HepG2 (cell line): ENCODE data around the gene PRSS36. TPM values are rescaled to one million over a fixed set of nuclear protein-coding genes. Genes with fewer than 3 reads are reported as not detected.

Experiments
- ARHGAP35 ChIP-seq: sonication (generic); formaldehyde crosslinking; IDR thresholded peaks from 2 replicates; pipeline ENCODE4 v1.9.0; 2022; ENCODE audit warnings: mild to moderate bottlenecking, inconsistent platforms, moderate library complexity, missing genetic modification reagents, borderline replicate concordance
- ATM ChIP-seq: fragments of 450-650 bp; IDR thresholded peaks from 2 replicates; pipeline ENCODE4 v1.7.1; 2017; ENCODE audit warnings: mild to moderate bottlenecking, borderline replicate concordance
- KDM4B ChIP-seq: sonication (generic); formaldehyde crosslinking; IDR thresholded peaks from 2 replicates; pipeline ENCODE4 v1.4.0; 2020; ENCODE audit warnings: missing genetic modification reagents
- NFATC3 ChIP-seq: sonication (generic); formaldehyde crosslinking; IDR thresholded peaks from 2 replicates; pipeline ENCODE4 v1.5.1; 2020; ENCODE audit warnings: mild to moderate bottlenecking, missing genetic modification reagents
- NFE2L2 ChIP-seq: fragments of 150-350 bp; IDR thresholded peaks from 2 replicates; pipeline ENCODE4 v1.6.1; 2014; ENCODE audit warnings: low read length
- NFRKB ChIP-seq: fragments of 450-650 bp; IDR thresholded peaks from 2 replicates; pipeline ENCODE4 v1.6.1; 2017
- POGZ ChIP-seq: sonication (generic); formaldehyde crosslinking; IDR thresholded peaks from 2 replicates; pipeline ENCODE4 v1.4.0; 2020; ENCODE audit warnings: mild to moderate bottlenecking, missing genetic modification reagents
- SAP130 ChIP-seq: IDR thresholded peaks from 2 replicates; pipeline ENCODE4 v1.6.1; 2016; ENCODE audit warnings: low read depth
- SIN3A ChIP-seq: IDR thresholded peaks from 2 replicates; pipeline ENCODE4 v1.6.1; 2011; ENCODE audit warnings: low read depth, mild to moderate bottlenecking, control low read depth, low read length, borderline replicate concordance
- TMF1 ChIP-seq: sonication (generic); formaldehyde crosslinking; IDR thresholded peaks from 2 replicates; pipeline ENCODE4 v1.8.1; 2022; ENCODE audit warnings: low read depth, missing genetic modification reagents
- ZKSCAN1 ChIP-seq: fragments of 150-350 bp; IDR thresholded peaks from 2 replicates; pipeline ENCODE4 v1.6.1; 2014; ENCODE audit warnings: low read length
- ZNF256 ChIP-seq: sonication (generic); formaldehyde crosslinking; conservative IDR thresholded peaks from 2 replicates; pipeline ENCODE4 v1.4.0; 2020; ENCODE audit warnings: missing genetic modification reagents
- ZNF282 ChIP-seq: fragments of 450-650 bp; IDR thresholded peaks from 2 replicates; pipeline ENCODE4 v1.6.1; 2018; ENCODE audit not compliant: partially characterized antibody
- ZNF451 ChIP-seq: sonication (generic); formaldehyde crosslinking; IDR thresholded peaks from 2 replicates; pipeline ENCODE4 v1.5.0; 2020; ENCODE audit warnings: mild to moderate bottlenecking, missing genetic modification reagents
- ZNF530 ChIP-seq: sonication (generic); formaldehyde crosslinking; IDR thresholded peaks from 2 replicates; pipeline ENCODE4 v1.5.0; 2020; ENCODE audit warnings: low read depth, mild to moderate bottlenecking, missing genetic modification reagents
- polyA plus RNA-seq, 8 experiments: library from polyadenylated mRNA; depleted of rRNA in 3 of 8; stranded (reverse) in 7 of 8; unstranded in 1 of 8; fragments of >200 nt; fragmentation: Illumina TruSeq in 4 of 8; extraction: Trizol in 4 of 8; gene quantifications; 2 replicates each; pipeline versions ENCODE4 v1.2.1 to v1.2.3, GENCODE V29; 2011 to 2016; ENCODE audit warnings: low read depth in 4 of 8, missing spikeins in 1 of 8, mixed read lengths in 1 of 8; ENCODE audit not compliant: insufficient read depth in 1 of 8
- total RNA-seq, 5 experiments: library from RNA; depleted of rRNA; stranded (reverse); fragments of >200 nt; fragmentation: Illumina TruSeq; extraction: Trizol; gene quantifications; 2 replicates each; pipeline ENCODE4 v1.2.3, GENCODE V29; 2016; ENCODE audit warnings: low read depth in 1 of 5
- TF ChIP-seq, protein P1 (sequence below): sonication (generic); formaldehyde crosslinking; IDR thresholded peaks from 2 replicates; pipeline ENCODE4 v1.4.0; 2020; ENCODE audit warnings: missing genetic modification reagents
- TF ChIP-seq, protein P2 (sequence below): sonication (generic); formaldehyde crosslinking; IDR thresholded peaks from 2 replicates; pipeline ENCODE4 v1.8.0; 2022; ENCODE audit warnings: missing genetic modification reagents, mild to moderate bottlenecking, moderate library complexity, borderline replicate concordance
- TF ChIP-seq, protein P3 (sequence below), 2 experiments: fragments of 450-650 bp in 1 of 2; sonication (generic) in 1 of 2; formaldehyde crosslinking in 1 of 2; IDR thresholded peaks; 2 replicates each; pipeline versions ENCODE4 v1.6.1 to v1.8.0; 2016 to 2022; ENCODE audit warnings: antibody characterized with exemption in 1 of 2, mild to moderate bottlenecking in 1 of 2, missing genetic modification reagents in 1 of 2

The PRSS36 gene
- total and polyA plus RNA-seq, 2 of the 13 experiments (the other 11 are each of a cell fraction or from before 2014, with no cell fraction given) = 1.5 to 2.1 TPM

- TF ChIP-seq, protein P1, sequence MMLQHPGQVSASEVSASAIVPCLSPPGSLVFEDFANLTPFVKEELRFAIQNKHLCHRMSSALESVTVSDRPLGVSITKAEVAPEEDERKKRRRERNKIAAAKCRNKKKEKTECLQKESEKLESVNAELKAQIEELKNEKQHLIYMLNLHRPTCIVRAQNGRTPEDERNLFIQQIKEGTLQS (CRISPR knock-in tag) = no peak
- TF ChIP-seq, protein P2, sequence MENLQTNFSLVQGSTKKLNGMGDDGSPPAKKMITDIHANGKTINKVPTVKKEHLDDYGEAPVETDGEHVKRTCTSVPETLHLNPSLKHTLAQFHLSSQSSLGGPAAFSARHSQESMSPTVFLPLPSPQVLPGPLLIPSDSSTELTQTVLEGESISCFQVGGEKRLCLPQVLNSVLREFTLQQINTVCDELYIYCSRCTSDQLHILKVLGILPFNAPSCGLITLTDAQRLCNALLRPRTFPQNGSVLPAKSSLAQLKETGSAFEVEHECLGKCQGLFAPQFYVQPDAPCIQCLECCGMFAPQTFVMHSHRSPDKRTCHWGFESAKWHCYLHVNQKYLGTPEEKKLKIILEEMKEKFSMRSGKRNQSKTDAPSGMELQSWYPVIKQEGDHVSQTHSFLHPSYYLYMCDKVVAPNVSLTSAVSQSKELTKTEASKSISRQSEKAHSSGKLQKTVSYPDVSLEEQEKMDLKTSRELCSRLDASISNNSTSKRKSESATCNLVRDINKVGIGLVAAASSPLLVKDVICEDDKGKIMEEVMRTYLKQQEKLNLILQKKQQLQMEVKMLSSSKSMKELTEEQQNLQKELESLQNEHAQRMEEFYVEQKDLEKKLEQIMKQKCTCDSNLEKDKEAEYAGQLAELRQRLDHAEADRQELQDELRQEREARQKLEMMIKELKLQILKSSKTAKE = no peak
- 0 out of 2 replicates have a peak, but pooled peaks have one; percentile 48 for TF ChIP-seq ATM
- no peak for TF ChIP-seq ZNF451 (CRISPR knock-in tag)
- 0 out of 2 replicates have a peak, but pooled peaks have one; percentile 36 for TF ChIP-seq NFRKB
- no peak for TF ChIP-seq KDM4B (CRISPR knock-in tag)
- TF ChIP-seq NFATC3 = no peak
- TF ChIP-seq ZKSCAN1 = no peak
- TF ChIP-seq ZNF282 = peak; percentile 92
- TF ChIP-seq ARHGAP35 (CRISPR knock-in tag) = no peak
- 0 out of 2 replicates have a peak, but pooled peaks have one; percentile 1 for TF ChIP-seq ZNF256 (CRISPR knock-in tag)
- peak; percentile 42; the same call in 1 of the 2 replicates for TF ChIP-seq SAP130
- no peak for TF ChIP-seq POGZ (CRISPR knock-in tag)
- TF ChIP-seq NFE2L2 = no peak
- TF ChIP-seq TMF1 (CRISPR knock-in tag) = no peak
- no peak for TF ChIP-seq ZNF530 (CRISPR knock-in tag)
- no peak for TF ChIP-seq SIN3A
- TF ChIP-seq, protein P3, sequence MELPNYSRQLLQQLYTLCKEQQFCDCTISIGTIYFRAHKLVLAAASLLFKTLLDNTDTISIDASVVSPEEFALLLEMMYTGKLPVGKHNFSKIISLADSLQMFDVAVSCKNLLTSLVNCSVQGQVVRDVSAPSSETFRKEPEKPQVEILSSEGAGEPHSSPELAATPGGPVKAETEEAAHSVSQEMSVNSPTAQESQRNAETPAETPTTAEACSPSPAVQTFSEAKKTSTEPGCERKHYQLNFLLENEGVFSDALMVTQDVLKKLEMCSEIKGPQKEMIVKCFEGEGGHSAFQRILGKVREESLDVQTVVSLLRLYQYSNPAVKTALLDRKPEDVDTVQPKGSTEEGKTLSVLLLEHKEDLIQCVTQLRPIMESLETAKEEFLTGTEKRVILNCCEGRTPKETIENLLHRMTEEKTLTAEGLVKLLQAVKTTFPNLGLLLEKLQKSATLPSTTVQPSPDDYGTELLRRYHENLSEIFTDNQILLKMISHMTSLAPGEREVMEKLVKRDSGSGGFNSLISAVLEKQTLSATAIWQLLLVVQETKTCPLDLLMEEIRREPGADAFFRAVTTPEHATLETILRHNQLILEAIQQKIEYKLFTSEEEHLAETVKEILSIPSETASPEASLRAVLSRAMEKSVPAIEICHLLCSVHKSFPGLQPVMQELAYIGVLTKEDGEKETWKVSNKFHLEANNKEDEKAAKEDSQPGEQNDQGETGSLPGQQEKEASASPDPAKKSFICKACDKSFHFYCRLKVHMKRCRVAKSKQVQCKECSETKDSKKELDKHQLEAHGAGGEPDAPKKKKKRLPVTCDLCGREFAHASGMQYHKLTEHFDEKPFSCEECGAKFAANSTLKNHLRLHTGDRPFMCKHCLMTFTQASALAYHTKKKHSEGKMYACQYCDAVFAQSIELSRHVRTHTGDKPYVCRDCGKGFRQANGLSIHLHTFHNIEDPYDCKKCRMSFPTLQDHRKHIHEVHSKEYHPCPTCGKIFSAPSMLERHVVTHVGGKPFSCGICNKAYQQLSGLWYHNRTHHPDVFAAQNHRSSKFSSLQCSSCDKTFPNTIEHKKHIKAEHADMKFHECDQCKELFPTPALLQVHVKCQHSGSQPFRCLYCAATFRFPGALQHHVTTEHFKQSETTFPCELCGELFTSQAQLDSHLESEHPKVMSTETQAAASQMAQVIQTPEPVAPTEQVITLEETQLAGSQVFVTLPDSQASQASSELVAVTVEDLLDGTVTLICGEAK (IDR thresholded peaks at IDR 0.05) = peak; percentile 14; the same call in 1 of the 2 replicates
- TF ChIP-seq, protein P3 (CRISPR knock-in tag; IDR thresholded peaks at IDR 0.05) = no peak
Observed at GRCh38 chr16:31135535-31136286, 14.2 kb downstream of the PRSS36 start, which contains the start of gene PRSS8 (continued).
